Measurements from ENCODE around the gene PLEKHG5.

DNA sequence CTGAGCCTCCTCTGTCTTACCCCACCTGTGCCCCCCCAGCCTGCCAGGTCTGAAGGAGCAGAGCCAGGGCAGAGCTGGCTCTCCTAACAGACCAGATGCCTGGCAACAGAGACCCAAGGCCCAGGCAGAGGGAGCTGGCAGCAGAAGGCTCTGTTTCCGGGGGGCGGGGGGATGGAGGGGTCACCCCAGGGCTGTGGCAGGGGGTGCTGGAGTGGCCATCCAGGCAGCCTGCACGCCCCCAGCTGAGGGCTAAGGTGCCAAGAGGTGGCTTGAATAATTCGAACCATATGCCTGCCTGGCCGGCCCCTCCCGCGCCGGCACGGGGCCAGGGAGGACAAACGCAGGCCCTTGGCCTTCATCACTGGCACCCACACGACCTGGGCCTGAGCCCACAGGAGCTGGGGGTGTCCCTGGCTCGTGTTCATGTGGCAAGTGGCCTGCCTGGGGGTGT is 16.0 kb upstream of the PLEKHG5 start:
- TF ChIP-seq, protein P1, sequence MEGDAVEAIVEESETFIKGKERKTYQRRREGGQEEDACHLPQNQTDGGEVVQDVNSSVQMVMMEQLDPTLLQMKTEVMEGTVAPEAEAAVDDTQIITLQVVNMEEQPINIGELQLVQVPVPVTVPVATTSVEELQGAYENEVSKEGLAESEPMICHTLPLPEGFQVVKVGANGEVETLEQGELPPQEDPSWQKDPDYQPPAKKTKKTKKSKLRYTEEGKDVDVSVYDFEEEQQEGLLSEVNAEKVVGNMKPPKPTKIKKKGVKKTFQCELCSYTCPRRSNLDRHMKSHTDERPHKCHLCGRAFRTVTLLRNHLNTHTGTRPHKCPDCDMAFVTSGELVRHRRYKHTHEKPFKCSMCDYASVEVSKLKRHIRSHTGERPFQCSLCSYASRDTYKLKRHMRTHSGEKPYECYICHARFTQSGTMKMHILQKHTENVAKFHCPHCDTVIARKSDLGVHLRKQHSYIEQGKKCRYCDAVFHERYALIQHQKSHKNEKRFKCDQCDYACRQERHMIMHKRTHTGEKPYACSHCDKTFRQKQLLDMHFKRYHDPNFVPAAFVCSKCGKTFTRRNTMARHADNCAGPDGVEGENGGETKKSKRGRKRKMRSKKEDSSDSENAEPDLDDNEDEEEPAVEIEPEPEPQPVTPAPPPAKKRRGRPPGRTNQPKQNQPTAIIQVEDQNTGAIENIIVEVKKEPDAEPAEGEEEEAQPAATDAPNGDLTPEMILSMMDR (IDR thresholded peaks at IDR 0.05), result no peak
- TF ChIP-seq ZFX (IDR thresholded peaks at IDR 0.05; ENCODE audit: borderline replicate concordance), result no peak
